HL-60 (cell line): ENCODE results near the gene LRP1-AS.

Experiments used
- DNase-seq, 2 experiments: peaks; one replicate each; pipeline ENCODE4 v3.0.0-alpha.2; 2010 to 2020; ENCODE audit warnings: low read depth in 1 of 2, low spot score in 1 of 2
- H3K27ac ChIP-seq: fragments of 250-450 bp; sonication (Bioruptor Pico); replicated peaks from 2 replicates; pipeline ENCODE4 v1.5.1; 2020; ENCODE audit warnings: mild to moderate bottlenecking, moderate library complexity
- H3K27me3 ChIP-seq: fragments of 250-450 bp; sonication (Bioruptor Pico); 2 replicates; pipeline ENCODE4 v1.5.1; 2021; ENCODE audit warnings: mild to moderate bottlenecking, moderate library complexity; ENCODE audit not compliant: insufficient read depth, poor library complexity, severe bottlenecking
- H3K4me3 ChIP-seq: replicated peaks from 2 replicates; pipeline ENCODE4 v1.5.1; 2011; ENCODE audit warnings: mild to moderate bottlenecking, control low read depth, low read length; ENCODE audit not compliant: insufficient read depth
- GABPA ChIP-seq: IDR thresholded peaks from 2 replicates; pipeline ENCODE4 v1.6.1; 2012; ENCODE audit warnings: low read depth
- POLR2AphosphoS5 ChIP-seq: IDR thresholded peaks from 2 replicates; pipeline ENCODE4 v1.6.1; 2012; ENCODE audit warnings: low read depth
- SPI1 ChIP-seq: IDR thresholded peaks from 2 replicates; pipeline ENCODE4 v1.6.1; 2012; ENCODE audit warnings: low read depth, mild to moderate bottlenecking, borderline replicate concordance
- TF ChIP-seq, protein P1 (sequence below): IDR thresholded peaks from 2 replicates; pipeline ENCODE4 v1.6.1; 2012; ENCODE audit warnings: low read depth; ENCODE audit not compliant: insufficient replicate concordance
- TF ChIP-seq, protein P2 (sequence below): IDR thresholded peaks from one replicate; pipeline ENCODE4 v1.5.1; 2011; ENCODE audit warnings: low read length, control low read depth, inconsistent platforms; ENCODE audit not compliant: insufficient read depth

LRP1-AS gene

DNA sequence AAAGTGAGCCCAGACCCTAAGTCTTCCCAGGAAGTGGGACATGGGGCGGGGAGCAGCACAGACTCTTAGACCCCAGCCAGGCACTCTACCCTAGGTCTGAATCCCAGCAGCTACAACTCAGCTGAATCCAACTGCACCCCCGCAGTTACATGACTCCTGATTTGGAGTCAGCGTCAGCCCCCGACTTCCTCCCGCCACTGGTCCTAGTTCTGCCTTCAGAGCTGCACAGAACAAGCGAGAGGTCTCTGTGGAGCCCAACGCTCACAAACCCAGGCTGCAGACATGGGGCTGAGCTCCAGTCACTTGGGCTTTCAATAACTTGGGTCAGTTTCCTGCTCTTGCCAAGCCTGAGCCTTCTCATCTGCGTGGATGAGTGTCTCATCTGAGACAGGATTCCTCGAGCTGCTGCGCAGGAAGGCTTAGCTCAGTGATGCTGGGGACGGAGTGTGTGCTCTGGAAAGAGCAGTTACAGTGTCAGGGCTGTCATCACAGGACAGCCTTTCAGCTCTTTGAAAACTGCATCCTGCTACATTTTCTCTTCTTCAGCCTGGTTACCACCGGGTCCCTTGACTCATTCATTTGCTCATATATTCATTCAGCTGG is 38.6 kb upstream of the LRP1-AS start:
- no peak overlapping the region for H3K4me3 ChIP-seq
- peaks cover 7% of the 10 kb centered on the region for H3K27me3 ChIP-seq
- TF ChIP-seq, protein P1, sequence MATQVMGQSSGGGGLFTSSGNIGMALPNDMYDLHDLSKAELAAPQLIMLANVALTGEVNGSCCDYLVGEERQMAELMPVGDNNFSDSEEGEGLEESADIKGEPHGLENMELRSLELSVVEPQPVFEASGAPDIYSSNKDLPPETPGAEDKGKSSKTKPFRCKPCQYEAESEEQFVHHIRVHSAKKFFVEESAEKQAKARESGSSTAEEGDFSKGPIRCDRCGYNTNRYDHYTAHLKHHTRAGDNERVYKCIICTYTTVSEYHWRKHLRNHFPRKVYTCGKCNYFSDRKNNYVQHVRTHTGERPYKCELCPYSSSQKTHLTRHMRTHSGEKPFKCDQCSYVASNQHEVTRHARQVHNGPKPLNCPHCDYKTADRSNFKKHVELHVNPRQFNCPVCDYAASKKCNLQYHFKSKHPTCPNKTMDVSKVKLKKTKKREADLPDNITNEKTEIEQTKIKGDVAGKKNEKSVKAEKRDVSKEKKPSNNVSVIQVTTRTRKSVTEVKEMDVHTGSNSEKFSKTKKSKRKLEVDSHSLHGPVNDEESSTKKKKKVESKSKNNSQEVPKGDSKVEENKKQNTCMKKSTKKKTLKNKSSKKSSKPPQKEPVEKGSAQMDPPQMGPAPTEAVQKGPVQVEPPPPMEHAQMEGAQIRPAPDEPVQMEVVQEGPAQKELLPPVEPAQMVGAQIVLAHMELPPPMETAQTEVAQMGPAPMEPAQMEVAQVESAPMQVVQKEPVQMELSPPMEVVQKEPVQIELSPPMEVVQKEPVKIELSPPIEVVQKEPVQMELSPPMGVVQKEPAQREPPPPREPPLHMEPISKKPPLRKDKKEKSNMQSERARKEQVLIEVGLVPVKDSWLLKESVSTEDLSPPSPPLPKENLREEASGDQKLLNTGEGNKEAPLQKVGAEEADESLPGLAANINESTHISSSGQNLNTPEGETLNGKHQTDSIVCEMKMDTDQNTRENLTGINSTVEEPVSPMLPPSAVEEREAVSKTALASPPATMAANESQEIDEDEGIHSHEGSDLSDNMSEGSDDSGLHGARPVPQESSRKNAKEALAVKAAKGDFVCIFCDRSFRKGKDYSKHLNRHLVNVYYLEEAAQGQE, result no peak
- TF ChIP-seq GABPA (no peak), POLR2AphosphoS5 (no peak)
- no peak overlapping the region for H3K27ac ChIP-seq
- no peak for DNase-seq

DNA sequence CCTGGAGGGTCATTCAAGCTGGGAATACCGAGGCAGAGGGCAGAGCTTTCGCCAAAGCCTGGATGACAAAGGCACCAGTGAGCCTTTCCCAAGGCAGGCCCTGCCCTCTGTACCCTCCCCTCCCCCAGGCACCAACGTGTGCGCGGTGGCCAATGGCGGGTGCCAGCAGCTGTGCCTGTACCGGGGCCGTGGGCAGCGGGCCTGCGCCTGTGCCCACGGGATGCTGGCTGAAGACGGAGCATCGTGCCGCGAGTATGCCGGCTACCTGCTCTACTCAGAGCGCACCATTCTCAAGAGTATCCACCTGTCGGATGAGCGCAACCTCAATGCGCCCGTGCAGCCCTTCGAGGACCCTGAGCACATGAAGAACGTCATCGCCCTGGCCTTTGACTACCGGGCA is 38.0 kb upstream of the LRP1-AS start:
- TF ChIP-seq GABPA (no peak), SPI1 (no peak), POLR2AphosphoS5 (no peak)
- TF ChIP-seq, protein P2, sequence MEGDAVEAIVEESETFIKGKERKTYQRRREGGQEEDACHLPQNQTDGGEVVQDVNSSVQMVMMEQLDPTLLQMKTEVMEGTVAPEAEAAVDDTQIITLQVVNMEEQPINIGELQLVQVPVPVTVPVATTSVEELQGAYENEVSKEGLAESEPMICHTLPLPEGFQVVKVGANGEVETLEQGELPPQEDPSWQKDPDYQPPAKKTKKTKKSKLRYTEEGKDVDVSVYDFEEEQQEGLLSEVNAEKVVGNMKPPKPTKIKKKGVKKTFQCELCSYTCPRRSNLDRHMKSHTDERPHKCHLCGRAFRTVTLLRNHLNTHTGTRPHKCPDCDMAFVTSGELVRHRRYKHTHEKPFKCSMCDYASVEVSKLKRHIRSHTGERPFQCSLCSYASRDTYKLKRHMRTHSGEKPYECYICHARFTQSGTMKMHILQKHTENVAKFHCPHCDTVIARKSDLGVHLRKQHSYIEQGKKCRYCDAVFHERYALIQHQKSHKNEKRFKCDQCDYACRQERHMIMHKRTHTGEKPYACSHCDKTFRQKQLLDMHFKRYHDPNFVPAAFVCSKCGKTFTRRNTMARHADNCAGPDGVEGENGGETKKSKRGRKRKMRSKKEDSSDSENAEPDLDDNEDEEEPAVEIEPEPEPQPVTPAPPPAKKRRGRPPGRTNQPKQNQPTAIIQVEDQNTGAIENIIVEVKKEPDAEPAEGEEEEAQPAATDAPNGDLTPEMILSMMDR, result no peak
- TF ChIP-seq, protein P1, result no peak
- no peak overlapping the region for H3K27ac ChIP-seq
- peaks cover 7% of the 10 kb centered on the region for H3K27me3 ChIP-seq
- no peak overlapping the region for H3K4me3 ChIP-seq
- DNase-seq, result no peak

DNA sequence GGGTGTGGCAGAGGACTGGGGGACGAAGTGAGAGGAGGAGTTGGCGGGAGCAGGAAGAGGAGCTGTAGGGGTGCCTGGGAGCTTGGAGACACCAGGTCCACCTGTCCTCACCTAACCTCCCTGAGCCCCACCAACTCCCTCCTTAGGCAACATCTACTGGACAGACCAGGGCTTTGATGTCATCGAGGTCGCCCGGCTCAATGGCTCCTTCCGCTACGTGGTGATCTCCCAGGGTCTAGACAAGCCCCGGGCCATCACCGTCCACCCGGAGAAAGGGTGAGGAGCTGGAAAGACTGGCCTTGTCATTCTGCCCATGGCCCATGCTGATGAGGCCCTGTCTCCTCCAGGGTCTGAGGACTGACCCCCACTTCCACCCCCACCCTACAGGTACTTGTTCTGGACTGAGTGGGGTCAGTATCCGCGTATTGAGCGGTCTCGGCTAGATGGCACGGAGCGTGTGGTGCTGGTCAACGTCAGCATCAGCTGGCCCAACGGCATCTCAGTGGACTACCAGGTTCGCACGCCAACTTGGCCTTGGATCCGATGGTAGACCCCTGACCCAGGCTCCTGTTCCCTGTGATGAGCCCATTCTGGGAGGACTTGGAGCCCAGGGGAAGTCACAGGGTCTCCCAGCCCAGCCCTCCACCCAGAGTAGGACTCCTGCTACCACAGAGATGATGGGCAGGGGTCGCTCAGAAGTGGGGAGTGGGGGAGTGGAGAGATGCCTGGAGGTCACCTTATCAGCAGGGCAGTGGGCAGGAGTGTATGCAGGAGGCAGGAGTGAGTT is 36.7 kb upstream of the LRP1-AS start:
- Histone ChIP-seq H3K27ac (no peak overlapping the region), H3K27me3 (peaks cover 7% of the 10 kb centered on the region), H3K4me3 (no peak overlapping the region)
- no peak for DNase-seq
- TF ChIP-seq POLR2AphosphoS5 (no peak), GABPA (no peak), SPI1 (no peak)
- TF ChIP-seq, protein P1, result no peak
- TF ChIP-seq, protein P2, result no peak
